ENCODE measurements around the gene GKN1. TPM values are rescaled to one million over a fixed set of nuclear protein-coding genes. Genes with fewer than 3 reads are reported as not detected.

GKN1 gene
- total and polyA plus RNA-seq, 2 experiments from 2014 or later, result not detected

DNA sequence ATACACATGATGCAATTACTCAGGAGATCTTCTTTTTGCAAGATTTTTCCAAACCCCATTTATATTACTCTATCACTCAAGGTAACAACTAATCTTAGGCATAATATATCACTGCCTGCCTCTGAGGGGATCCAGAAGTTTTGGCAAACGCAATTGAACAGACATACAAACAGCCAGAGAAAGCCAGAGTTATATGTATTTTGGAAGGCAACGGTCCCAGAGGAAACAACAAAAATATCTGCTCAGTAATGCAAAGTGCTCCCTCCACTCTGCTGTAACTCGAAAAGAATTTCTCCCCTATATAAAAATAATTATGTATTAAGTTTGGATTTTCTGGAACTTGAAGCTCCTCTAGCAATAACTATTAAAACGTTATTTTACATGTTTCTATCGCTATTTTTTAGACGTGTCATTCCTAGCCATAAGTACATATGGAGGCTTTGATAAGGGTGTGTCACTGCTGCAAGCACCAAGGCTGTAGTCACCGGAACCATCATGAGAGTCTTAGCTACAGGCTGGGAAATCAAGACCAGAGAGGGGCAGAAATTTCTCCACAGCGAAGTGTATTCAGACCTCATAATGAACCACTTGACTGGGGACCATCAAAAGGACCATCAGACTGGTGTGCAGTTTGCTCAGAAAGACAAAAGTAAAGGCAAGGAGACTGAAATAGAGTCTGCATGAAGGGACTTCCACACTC, 3.7 kb upstream of the GKN1 start:
- Histone ChIP-seq H3K9me3 (ENCODE audit: low read depth) (no peaks in the 10 kb centered on the region), H3K4me3 (no peak overlapping the region), H3K27me3 (no peaks in the 10 kb centered on the region), H3K4me1 (ENCODE audit: low read depth) (no peaks in the 10 kb centered on the region), H3K27ac (no peak overlapping the region), H3K36me3 (no peaks in the 10 kb centered on the region)
- TF ChIP-seq CTCF (IDR thresholded peaks at IDR 0.05; ENCODE audit: low read depth, low read length), result no peak
- no peak for DNase-seq (ENCODE audit: low read depth in 1 of 2, low spot score in 1 of 2)

GRCh38 chr2:68971591-68972231, 2.7 kb upstream of the GKN1 start:
- no peak for TF ChIP-seq CTCF (IDR thresholded peaks at IDR 0.05; ENCODE audit: low read depth, low read length)
- H3K4me3 ChIP-seq, result no peak overlapping the region
- no peaks in the 10 kb centered on the region for H3K27me3 ChIP-seq
- no peaks in the 10 kb centered on the region for H3K9me3 ChIP-seq (ENCODE audit: low read depth)
- H3K4me1 ChIP-seq (ENCODE audit: low read depth), result no peaks in the 10 kb centered on the region
- DNase-seq (ENCODE audit: low read depth in 1 of 2, low spot score in 1 of 2), result peak in 1 of 2 donors; percentile 87
- no peak overlapping the region for H3K27ac ChIP-seq
- H3K36me3 ChIP-seq, result no peaks in the 10 kb centered on the region

DNA sequence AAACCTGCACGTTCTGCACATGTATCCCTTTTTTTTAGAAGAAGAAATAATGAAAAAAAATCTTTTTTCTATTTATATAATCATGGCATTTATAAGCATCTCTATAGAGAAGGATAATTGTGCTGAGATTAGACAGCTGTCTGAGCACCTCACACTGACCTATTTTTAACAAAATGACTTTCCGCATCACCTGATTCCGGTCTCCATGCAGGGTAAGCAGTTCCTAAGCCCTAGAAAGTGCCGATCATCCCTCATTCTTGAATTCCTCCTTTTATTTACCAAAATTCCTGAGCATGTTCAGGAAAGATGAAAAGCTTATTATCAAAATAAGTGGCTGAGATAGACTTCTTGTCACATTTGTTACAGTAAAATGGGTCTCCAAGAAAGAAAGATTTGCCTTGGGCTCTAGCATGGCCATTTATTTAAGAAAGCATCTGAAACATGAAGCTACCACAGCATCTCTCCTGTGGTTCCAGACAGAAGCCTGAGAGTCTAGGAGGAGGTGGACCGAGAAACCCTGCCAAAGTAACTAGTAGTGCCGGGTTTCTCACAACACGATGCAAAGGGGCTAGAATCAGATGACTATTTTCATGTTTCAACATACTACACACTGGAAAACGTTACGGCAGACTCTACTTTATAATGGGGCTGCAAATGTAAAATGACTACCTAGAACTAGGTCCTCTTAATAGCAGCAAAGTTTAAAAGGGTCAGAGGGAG, 670 bp downstream of the GKN1 start:
- no peak for TF ChIP-seq CTCF (IDR thresholded peaks at IDR 0.05; ENCODE audit: low read depth, low read length)
- DNase-seq (ENCODE audit: low read depth in 1 of 2, low spot score in 1 of 2), result no peak
- no peaks in the 10 kb centered on the region for H3K9me3 ChIP-seq (ENCODE audit: low read depth)
- H3K4me1 ChIP-seq (ENCODE audit: low read depth), result no peaks in the 10 kb centered on the region
- peaks cover 9% of the 10 kb centered on the region for H3K27me3 ChIP-seq
- H3K27ac ChIP-seq, result no peak overlapping the region
- H3K4me3 ChIP-seq, result no peak overlapping the region
- H3K36me3 ChIP-seq, result no peaks in the 10 kb centered on the region

- no peaks in the 10 kb centered on the region for H3K4me1 ChIP-seq (ENCODE audit: low read depth)
- H3K9me3 ChIP-seq (ENCODE audit: low read depth), result no peaks in the 10 kb centered on the region
- no peak overlapping the region for H3K27ac ChIP-seq
- no peak for DNase-seq (ENCODE audit: low read depth in 1 of 2, low spot score in 1 of 2)
- no peak for TF ChIP-seq CTCF (IDR thresholded peaks at IDR 0.05; ENCODE audit: low read depth, low read length)
- no peak overlapping the region for H3K4me3 ChIP-seq
- H3K36me3 ChIP-seq, result no peaks in the 10 kb centered on the region
- peaks cover 9% of the 10 kb centered on the region for H3K27me3 ChIP-seq
These were observed 1.4 kb downstream of the GKN1 start for GRCh38 chr2:68975844-68976243.

- Histone ChIP-seq H3K27ac (no peak overlapping the region), H3K4me1 (ENCODE audit: low read depth) (no peaks in the 10 kb centered on the region)
- no peak for TF ChIP-seq CTCF (IDR thresholded peaks at IDR 0.05; ENCODE audit: low read depth, low read length)
These were observed 3.0 kb downstream of the GKN1 start for GRCh38 chr2:68977453-68977852.

More at GRCh38 chr2:68977453-68977852, 3.0 kb downstream of the GKN1 start:
- H3K4me3 ChIP-seq, result no peak overlapping the region
- no peaks in the 10 kb centered on the region for H3K36me3 ChIP-seq
- DNase-seq (ENCODE audit: low read depth in 1 of 2, low spot score in 1 of 2), result no peak
- no peaks in the 10 kb centered on the region for H3K9me3 ChIP-seq (ENCODE audit: low read depth)
- peaks cover 9% of the 10 kb centered on the region for H3K27me3 ChIP-seq
